Breast epithelium (tissue), 3 donors: ENCODE data around the gene LMO1.

Experiments
- CTCF ChIP-seq, 3 donors: fragments of 450-650 bp; IDR thresholded peaks; one replicate each; pipeline ENCODE4 v1.5.1; 2016 to 2017; ENCODE audit warnings: antibody characterized with exemption in 3 of 3, mild to moderate bottlenecking in 3 of 3, moderate library complexity in 3 of 3
- POLR2A ChIP-seq: fragments of 450-650 bp; IDR thresholded peaks from one replicate; pipeline ENCODE4 v1.6.1; 2016; ENCODE audit warnings: antibody characterized with exemption, mild to moderate bottlenecking, moderate library complexity

GRCh38 chr11:8273287-8273686 lies 9.6 kb upstream of the LMO1 start:
- TF ChIP-seq CTCF (IDR thresholded peaks at IDR 0.05), result no peak
- TF ChIP-seq POLR2A, result no peak
